Daoy (cell line): Measurements from ENCODE around the gene TTC34. TPM values are rescaled to one million over a fixed set of nuclear protein-coding genes. Genes with fewer than 3 reads are reported as not detected.
"Not testable (repeated sequence)": the region's sequence is repeated elsewhere in the genome, so short reads cannot be mapped to it uniquely, and the experiment has no call there.

ENCODE experiments used
- DNase-seq: peaks from one replicate; pipeline ENCODE4 v3.0.0-alpha.2; 2015; ENCODE audit warnings: low read depth
- total RNA-seq: library from RNA; depleted of rRNA; stranded (reverse); fragments of >200 nt; shearing (Covaris generic); gene quantifications from 2 replicates; pipeline ENCODE4 v1.2.3, GENCODE V29; 2014

The TTC34 gene
- total RNA-seq, 1 experiment from 2014 or later: not detected

DNA sequence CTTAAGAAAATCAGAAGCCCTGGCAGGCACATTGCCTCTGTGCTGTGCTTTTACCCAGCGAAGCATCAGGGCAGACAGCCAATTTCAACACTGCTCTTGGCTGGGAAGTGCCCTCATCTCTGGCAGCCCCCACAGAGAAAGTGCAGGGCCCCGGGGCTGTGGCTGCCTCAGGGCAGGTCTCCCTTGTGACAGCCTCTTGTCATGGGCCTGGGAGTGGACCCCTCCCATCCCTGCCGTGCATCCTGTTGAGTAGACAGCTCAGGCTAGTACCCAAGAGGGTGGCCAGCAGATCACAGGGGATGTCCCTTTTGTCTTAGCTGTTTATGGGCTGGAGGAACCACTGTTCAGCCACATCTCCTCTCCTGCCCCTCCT, 23.3 kb downstream of the TTC34 start:
- no peak for DNase-seq

DNA sequence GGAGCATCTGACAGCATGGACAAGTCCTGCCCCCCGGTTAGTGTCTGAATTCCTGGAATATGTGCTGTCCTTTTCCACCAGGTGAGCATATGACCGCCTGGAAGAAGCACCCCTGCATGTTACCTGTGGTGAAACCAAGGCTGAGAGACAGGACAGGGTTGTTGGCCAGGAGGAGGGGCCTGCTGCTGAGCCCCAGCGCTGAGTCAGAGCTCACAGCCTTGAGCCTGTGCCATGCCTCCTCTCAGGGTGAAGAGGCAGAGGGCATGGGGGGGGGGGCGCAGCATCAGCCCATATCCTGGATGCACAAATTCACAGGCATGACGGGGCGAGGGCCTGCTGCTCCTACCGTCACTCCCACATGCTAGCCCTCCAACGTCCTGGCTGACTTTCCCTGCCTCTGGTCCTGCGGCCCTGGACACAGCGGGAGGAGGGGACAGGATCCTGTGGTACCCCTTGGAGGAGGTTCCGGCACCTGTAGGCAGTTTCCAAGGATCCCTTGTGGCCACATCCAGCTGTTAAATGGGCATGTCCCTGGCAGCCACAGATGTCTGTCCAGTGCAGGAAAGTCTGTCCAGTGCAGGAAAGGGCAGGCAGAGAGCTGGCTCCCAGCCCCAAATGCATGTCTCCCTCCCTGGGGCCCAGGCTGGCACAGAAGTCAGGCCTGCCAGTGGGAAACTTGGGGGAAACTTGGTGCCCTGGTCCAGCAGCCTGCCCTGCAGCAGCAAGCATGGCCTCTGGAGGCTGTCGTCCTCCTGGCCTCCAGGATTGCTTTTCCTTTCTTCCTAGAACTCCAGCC, 23.9 kb downstream of the TTC34 start:
- DNase-seq: no peak

DNA sequence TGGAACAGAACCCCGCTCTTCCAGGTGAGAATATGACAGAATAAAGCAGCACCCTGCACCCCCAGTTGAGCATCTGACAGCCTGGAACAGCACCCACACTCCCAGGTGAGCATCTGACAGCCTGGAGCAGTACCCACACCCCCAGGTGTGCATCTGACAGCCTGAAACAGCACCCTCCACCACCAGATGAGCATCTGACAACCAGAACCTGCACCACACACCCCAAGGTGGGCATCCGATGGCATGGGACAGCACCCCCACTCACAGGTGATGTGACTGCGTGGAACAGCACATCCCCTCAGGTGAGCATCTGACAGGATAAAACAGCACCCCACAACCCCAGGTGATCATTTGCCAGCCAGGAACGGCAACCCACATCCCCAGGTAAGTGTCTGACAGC, 26.2 kb downstream of the TTC34 start:
- not testable (repeated sequence) for DNase-seq

DNA sequence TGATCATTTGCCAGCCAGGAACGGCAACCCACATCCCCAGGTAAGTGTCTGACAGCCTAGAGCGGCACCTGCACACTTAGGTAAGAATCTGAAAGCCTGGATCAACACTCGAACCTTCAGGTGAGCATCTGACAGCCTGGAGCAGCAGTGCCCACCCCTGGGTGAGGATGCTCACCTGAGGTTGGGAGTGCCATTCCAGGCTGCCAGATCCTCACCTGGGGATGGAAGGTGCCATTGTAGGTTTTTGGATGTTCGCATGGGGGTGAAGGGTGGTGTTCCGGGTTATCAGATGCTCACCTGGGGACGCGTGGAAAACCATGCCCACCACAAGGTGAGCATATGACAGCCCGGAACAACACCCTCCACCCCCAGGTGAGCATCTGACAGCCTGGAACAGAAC, 33.4 kb downstream of the TTC34 start:
- DNase-seq: not testable (repeated sequence)

DNA sequence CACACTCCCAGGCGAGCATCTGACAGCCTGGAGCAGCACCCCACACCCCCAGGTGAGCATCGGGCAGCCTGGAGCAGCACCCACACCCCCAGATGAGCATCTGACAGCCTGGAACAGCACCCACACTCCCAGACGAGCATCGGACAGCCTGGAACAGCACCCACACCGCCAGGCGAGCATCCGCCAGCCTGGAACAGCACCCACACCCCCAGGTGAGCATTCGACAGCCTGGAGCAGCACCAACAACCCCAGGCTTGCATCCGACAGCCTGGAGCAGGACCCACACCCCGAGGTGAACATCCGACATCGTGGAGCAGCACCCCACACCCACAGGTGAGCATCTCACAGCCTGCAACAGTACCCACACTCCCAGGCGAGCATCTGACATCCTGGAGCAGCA, 42.1 kb downstream of the TTC34 start:
- peak; percentile 23 for DNase-seq

DNA sequence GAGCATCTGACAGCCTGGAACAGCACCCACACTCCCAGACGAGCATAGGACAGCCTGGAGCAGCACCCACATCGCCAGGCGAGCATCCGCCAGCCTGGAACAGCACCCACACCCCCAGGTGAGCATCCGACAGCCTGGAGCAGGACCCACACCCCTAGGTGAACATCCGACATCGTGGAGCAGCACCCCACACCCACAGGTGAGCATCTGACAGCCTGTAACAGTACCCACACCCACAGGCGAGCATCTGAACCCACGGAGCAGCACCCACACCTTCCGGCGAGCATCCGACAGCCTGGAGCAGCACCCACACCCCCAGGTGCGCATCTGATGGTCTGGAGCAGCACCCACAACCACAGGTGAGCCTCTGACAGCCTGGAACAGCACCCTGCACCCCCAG, 44.0 kb downstream of the TTC34 start:
- not testable (repeated sequence) for DNase-seq

DNA sequence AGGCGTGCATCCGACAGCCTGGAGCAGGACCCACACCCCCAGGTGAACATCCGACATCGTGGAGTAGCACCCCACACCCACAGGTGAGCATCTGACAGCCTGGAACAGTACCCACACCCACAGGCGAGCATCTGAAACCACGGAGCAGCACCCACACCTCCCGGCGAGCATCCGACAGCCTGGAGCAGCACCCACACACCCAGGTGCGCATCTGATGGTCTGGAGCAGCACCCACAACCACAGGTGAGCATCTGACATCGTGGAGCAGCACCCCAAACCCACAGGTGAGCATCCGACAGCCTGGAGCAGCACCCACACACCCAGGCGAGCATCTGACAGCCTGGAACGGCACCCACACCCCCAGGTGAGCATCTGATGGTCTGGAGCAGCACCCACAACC, 46.1 kb downstream of the TTC34 start:
- DNase-seq: not testable (repeated sequence)

DNA sequence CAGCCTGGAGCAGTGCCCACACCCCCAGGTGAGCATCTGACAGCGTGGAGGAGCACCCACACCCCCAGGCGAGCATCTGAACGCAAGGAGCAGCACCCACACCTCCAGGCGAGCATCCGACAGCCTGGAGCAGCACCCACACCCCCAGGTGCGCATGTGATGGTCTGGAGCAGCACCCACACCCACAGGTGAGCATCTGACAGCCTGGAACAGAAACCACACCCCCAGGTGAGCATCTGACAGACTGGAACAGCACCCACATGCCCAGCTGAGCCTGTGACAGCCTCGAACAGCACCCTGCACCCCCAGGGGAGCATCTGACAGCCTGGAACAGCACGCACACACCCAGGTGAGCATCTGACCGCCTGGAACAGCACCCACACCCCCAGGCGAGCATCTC, 46.9 kb downstream of the TTC34 start:
- not testable (repeated sequence) for DNase-seq

DNA sequence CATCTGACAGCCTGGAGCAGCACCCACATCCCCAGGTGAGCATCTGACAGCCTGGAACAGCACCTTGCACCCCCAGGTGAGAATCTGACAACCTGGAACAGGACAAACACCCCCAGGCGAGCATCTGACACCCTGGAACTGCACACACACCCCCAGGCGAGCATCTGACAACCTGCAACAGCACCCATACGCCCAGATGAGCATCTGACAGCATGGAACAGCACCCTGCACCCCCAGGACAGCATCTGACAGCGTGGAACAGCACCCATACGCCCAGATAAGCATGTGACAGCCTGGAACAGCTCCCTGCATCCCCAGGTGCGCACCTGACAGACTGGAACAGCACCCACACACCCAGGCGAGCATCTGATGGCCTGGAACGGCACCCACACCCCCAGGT, 49.0 kb downstream of the TTC34 start:
- DNase-seq: not testable (repeated sequence)

DNA sequence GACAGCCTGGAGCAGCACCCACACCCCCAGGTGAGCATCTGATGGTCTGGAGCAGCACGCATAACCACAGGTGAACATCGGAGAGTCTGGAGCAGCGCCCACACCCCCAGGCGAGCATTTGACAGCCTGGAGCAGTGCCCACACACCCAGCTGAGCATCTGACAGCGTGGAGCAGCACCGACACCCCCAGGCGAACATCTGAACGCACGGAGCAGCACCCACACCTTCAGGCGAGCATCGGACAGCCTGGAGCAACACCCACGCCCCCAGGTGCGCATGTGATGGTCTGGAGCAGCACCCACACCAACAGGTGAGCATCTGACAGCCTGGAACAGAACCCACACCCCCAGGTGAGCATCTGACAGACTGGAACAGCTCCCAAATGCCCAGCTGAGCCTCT, 49.6 kb downstream of the TTC34 start:
- DNase-seq: not testable (repeated sequence)

DNA sequence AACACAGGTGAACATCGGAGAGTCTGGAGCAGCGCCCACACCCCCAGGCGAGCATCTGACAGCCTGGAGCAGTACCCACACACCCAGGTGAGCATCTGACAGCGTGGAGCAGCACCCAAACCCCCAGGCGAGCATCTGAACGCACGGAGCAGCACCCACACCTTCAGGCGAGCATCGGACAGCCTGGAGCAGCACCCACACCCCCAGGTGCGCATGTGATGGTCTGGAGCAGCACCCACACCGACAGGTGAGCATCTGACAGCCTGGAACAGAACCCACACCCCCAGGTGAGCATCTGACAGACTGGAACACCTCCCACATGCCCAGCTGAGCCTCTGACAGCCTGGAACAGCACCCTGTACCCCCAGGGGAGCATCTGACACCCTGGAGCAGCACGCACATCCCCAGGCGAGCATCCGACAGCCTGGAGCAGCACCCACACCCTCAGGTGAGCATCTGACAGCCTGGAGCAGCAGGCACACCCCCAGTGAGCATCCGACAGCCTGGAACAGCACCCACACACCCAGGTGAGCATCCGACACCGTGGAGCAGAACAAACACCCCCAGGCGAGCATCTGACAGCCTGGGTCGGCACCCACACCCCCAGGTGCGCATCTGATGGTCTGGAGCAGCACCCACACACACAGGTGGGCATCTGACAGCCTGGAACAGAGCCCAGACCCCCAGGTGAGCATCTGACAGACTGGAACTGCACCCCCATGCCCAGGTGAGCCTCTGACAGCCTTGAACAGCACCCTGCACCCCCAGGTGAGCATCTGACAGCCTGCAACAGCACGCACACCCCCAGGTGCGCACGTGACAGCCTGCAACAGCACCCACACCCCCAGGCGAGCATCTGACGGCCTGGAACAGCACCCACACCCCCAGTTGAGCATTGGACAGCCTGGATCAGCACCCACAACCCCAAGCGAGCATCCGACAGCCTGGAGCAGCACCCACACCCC, 50.4 kb downstream of the TTC34 start:
- not testable (repeated sequence) for DNase-seq

DNA sequence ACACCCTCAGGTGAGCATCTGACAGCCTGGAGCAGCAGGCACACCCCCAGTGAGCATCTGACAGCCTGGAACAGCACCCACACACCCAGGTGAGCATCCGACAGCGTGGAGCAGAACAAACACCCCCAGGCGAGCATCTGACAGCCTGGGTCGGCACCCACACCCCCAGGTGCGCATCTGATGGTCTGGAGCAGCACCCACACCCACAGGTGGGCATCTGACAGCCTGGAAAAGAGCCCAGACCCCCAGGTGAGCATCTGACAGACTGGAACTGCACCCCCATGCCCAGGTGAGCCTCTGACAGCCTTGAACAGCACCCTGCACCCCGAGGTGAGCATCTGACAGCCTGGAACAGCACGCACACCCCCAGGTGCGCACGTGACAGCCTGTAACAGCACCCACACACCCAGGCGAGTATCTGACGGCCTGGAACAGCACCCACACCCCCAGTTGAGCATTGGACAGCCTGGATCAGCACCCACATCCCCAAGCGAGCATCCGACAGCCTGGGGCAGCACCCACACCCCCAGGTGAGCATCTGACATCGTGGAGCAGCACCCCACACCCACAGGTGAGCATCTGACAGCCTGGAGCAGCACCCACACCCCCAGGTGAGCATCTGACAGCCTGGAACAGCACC, 51.3 kb downstream of the TTC34 start:
- DNase-seq: not testable (repeated sequence)

DNA sequence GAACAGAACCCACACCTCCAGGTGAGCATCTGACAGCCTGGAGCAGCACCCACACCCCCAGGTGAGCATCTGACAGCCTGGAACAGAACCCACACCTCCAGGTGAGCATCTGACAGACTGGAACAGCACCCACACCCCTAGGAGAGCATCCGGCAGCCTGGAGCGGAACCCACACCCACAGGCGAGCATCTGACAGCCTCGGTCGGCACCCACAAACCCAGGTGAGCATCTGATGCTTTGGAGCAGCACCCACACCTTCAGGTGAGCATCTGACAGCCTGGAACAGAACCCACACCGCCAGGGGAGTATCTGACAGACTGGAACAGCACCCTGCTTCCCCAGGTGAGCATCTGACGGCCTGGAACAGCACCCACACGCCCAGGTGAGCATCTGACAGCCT, 52.9 kb downstream of the TTC34 start:
- not testable (repeated sequence) for DNase-seq

DNA sequence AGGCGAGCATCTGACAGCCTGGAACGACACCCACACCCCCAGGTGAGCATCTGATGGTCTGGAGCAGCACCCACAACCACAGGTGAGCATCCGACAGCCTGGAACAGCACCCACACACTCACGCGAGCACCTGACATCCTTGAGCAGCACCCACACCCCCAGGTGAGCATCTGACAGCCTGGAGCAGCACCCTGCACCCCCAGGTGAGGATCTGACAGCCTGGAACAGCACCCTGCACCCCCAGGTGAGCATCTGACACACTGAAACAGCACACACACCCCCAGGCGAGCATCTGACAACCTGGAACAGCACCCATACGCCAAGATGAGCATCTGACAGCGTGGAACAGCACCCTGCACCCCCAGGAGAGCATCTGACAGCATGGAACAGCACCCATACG, 106.7 kb downstream of the TTC34 start:
- DNase-seq: not testable (repeated sequence)

DNA sequence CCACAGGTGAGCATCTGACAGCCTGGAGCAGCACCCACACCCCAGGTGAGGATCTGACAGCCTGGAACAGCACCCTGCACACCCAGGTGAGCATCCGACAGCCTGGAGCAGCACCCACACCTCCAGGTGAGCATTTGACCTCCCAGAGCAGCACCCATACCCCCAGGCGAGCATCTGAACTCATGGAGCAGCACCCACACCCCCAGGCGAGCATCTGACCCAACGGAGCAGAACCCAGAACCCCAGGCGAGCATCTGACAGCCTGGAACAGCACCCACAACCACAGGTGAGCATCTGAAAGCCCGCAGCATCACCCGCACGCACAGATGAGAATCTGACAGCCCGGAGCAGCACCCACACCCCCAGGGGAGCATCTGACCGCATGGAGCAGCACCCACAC, 111.3 kb downstream of the TTC34 start:
- DNase-seq: not testable (repeated sequence)

DNA sequence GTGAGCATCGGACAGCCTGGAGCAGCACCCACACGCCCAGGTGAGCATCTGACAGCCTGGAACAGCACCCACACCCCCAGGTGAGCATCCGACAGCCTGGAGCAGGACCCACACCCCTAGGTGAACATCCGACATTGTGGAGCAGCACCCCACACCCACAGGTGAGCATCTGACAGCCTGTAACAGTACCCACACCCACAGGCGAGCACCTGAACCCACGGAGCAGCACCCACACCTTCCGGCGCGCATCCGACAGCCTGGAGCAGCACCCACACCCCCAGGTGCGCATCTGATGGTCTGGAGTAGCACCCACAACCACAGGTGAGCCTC, 113.2 kb downstream of the TTC34 start:
- DNase-seq: not testable (repeated sequence)

DNA sequence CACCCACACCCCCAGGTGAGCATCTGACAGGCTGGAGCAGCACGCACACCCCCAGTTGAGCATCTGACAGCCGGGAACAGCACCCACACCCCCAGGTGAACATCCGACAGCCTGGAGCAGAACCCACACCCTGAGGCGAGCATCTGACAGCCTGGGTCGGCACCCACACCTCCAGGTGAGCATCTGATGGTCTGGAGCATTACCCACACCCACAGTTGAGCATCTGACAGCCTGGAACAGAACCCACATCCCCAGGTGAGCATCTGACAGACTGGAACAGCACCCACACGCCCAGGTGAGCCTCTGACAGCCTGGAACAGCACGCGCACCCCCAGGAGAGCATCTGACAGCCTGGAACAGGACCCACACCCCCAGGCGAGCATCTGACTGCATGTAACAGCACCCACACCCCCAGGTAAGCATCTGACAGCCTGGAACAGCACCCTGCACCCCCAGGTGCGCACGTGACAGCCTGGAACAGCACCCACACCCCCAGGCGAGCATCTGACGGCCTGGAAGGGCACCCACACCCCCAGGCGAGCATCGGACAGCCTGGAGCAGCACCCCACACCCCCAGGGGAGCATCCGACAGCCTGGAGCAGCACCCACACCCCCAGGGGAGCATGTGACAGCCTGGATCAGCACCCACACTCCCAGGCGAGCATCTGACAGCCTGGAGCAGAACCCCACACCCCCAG, 113.7 kb downstream of the TTC34 start:
- DNase-seq: peak; percentile 2

DNA sequence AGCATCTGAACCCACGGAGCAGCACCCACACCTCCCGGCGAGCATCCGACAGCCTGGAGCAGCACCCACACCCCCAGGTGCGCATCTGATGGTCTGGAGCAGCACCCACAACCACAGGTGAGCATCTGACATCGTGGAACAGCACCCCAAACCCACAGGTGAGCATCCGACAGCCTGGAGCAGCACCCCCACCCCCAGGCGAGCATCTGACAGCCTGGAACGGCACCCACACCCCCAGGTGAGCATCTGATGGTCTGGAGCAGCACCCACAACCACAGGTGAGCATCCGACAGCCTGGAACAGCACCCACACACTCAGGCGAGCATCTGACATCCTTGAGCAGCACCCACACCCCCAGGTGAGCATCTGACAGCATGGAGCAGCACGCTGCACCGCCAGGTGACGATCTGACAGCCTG, 114.3 kb downstream of the TTC34 start:
- not testable (repeated sequence) for DNase-seq

DNA sequence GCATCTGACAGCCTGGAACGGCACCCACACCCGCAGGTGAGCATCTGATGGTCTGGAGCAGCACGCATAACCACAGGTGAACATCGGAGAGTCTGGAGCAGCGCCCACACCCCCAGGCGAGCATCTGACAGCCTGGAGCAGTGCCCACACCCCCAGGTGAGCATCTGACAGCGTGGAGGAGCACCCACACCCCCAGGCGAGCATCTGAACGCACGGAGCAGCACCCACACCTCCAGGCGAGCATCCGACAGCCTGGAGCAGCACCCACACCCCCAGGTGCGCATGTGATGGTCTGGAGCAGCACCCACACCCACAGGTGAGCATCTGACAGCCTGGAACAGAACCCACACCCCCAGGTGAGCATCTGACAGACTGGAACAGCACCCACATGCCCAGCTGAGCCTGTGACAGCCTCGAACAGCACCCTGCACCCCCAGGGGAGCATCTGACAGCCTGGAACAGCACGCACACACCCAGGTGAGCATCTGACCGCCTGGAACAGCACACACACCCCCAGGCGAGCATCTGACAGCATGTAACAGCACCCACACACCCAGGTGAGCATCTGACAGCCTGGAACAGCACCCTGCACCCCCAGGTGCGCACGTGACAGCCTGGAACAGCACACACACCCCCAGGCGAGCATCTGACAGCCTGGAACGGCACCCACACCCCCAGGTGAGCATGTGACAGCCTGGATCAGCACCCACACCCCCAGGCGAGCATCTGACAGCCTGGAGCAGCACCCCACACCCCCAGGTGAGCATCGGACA, 115.2 kb downstream of the TTC34 start:
- not testable (repeated sequence) for DNase-seq

DNA sequence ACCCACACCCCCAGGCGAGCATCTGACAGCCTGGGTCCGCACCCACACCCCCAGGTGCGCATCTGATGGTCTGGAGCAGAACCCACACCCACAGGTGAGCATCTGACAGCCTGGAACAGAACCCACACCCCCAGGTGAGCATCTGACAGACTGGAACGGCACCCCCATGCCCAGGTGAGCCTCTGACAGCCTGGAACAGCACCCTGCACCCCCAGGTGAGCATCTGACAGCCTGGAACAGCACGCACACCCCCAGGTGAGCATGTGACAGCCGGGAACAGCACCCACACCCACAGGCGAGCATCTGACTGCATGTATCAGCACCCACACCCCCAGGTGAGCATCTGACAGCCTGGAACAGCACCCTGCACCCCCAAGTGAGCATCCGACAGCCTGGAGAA, 115.8 kb downstream of the TTC34 start:
- not testable (repeated sequence) for DNase-seq

DNA sequence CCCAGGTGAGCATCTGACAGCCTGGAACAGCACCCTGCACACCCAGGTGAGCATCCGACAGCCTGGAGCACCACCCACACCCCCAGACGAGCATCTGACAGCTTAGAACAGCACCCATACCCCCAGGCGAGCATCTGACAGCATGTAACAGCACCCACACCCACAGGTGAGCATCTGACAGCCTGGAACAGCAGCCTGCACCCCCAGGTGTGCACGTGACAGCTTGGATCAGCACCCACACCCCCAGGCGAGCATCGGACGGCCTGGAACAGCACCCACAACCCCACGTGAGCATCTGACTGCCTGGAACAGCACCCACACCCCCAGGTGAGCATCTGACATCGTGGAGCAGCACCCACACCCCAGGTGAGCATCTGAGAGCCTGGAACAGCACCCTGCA, 116.6 kb downstream of the TTC34 start:
- not testable (repeated sequence) for DNase-seq
